ENCODE results near the gene BBS9. TPM values are rescaled to one million over a fixed set of nuclear protein-coding genes. Genes with fewer than 3 reads are reported as not detected.
A peak's percentile ranks its signal among the peaks of the same experiment; 100 is the strongest.

Gene BBS9
- total RNA-seq, 1 experiment from 2014 or later: 18.7 TPM

GRCh38 chr7:33127085-33127484, 2.3 kb upstream of the BBS9 start:
- DNase-seq (ENCODE audit: low spot score): no peak

DNA sequence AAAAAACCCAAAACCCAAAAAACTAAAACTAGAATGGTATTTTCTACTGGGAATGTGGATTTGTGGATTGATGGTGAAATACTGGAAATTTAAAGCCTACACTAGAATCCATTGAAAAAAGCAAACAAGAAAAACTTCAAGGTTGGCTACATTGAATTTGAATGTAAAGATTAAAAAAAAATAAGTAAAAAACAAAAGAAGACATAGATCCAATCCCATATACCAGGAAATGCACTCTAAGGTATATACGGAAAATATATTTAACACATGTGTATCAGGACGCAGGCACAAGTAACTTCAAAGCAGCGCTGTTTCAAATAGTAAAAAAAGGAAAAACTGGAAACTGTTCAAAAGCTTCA, 754 bp upstream of the BBS9 start:
- DNase-seq (ENCODE audit: low spot score): no peak

GRCh38 chr7:33129806-33130153, 416 bp downstream of the BBS9 start:
- DNase-seq (ENCODE audit: low spot score): no peak

DNA sequence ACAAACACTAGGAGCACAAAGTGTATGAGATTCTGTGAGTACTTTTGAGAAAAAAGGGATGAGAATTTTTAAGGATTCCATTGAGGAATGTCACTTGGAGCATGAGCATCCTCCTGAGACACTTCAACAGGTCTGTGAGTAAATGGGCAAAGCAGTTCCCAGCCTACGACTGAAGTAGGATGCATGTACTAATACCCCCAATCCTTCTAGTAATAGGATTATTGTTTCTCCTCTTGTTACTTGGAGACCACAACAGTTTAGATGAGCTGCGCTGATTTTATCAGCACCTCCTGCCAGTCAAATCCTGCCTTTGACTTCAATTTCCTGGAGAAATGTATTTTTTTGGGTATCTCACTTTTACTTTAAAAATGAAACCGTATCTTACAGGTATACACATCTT, 820 bp downstream of the BBS9 start:
- DNase-seq (ENCODE audit: low spot score): no peak

GRCh38 chr7:33137103-33137502, 7.7 kb downstream of the BBS9 start:
- DNase-seq (ENCODE audit: low spot score): no peak

DNA sequence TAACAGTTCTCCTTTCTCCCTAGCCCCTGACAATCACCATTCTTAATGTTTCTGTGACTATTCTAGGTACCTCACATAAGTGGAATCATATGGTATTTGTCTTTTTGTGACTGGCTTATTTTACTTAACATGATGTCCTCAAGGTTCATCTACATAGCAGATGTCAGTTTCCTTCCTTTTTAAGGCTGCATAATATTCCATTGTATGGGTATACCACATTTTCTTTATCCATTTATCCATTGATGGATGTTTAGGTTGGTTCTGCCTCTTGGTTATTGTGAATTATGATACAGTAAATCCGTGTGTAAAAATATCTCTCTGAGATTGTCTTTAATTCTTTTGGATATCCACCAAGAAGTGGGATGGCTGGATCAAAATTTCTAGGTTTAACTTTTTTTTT, 13.2 kb downstream of the BBS9 start:
- DNase-seq (ENCODE audit: low spot score): no peak

GRCh38 chr7:33143996-33144718, 14.8 kb downstream of the BBS9 start:
- DNase-seq (ENCODE audit: low spot score): peak; percentile 67

DNA sequence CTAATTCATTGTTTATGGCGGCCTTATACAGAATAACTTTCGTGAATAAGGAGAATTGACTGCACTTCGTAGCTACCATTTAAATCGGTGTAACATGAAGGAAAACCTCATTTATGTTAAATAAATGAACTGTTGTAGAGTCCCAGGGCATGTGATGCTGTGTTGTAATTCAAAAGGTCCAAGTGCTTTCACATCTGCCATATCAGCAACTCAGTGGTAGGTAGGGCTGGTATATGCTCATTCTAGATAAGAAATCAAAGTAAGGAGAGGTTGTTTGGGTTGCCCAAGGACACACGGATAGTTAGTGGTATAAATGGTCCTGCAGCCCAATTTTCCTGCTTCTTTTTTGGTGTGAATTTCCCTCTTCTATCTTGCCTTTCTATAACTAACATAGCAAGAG, 15.8 kb downstream of the BBS9 start:
- no peak for DNase-seq (ENCODE audit: low spot score)

GRCh38 chr7:33152087-33152486, 22.7 kb downstream of the BBS9 start:
- DNase-seq (ENCODE audit: low spot score): no peak

- no peak for DNase-seq (ENCODE audit: low spot score)
Observed at GRCh38 chr7:33155811-33156210, 26.4 kb downstream of the BBS9 start.

DNA sequence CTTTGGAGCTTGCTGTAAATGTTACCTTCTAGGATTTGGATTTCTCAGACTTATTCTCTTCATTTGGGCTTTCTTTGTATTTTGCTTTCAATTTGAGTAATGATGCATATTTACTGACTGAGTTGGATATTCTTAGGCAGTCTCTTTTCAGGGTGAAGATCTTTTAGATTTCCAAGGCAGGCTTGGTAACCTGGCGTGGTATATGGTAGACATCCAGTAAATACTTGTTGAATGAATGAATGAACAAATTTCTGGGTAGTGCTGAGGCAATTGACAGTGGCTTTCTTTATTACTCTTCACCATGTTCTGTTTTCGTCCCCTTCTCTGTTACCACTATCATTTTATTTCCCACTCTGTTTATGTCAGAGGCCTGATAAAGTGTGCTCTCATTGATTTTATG, 27.1 kb downstream of the BBS9 start:
- no peak for DNase-seq (ENCODE audit: low spot score)

DNA sequence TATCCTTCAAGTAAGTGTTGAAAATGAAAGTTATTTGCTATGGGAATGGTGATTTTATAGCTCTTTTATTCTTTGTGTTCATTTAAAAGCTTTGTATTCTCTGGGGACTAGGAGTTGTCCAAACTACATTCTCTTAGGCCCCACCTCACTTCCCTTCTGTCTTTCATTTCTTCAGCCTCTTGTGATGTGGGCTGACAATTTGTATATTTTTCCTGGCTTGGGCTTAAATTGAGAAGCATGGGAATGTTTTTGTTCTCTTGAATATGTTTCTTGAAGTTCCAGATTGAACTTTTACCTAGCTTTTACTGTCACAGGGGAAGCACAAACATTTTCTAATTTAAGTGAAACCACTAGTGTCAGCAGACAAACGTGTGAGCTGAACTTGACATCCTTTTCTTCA, 27.9 kb downstream of the BBS9 start:
- no peak for DNase-seq (ENCODE audit: low spot score)

GRCh38 chr7:33157781-33158180, 28.4 kb downstream of the BBS9 start:
- DNase-seq (ENCODE audit: low spot score): no peak

DNA sequence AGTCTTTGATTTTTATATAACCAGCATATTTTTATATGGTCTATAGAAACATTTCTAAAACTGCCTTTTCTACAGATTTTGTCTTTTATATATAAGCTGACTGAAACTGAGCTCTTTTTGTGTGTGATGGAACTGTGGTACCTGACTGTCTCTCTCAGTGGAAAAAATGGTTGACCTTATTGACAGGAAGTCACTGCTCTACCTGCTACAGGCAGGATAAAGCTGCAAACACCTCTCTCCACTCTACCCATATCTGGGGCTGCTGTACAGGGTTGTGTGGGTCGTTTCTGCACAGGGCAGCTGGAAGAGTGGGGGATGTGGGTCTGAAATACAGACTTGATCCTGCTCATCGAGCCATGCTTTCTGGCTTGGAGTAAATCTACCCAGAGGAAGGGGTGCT, 48.5 kb downstream of the BBS9 start:
- no peak for DNase-seq (ENCODE audit: low spot score)

DNA sequence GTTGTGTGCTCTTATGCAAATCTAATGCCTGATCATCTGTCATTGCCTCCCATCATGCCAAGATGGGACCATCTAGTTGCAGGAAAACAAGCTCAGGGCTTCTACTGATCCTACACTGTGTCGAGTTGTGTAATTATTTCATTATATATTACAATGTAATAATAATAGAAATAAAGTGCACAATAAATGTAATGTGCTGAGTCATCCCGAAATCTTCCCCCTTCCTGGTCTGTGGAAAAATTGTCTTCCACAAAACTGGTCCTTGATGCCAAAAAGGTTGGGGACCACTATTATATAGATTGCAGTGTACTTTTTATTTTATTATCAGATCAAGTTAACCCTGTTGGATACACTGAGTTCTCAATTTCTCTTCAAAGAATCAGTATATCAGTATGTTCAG, 50.2 kb downstream of the BBS9 start:
- DNase-seq (ENCODE audit: low spot score): no peak

DNA sequence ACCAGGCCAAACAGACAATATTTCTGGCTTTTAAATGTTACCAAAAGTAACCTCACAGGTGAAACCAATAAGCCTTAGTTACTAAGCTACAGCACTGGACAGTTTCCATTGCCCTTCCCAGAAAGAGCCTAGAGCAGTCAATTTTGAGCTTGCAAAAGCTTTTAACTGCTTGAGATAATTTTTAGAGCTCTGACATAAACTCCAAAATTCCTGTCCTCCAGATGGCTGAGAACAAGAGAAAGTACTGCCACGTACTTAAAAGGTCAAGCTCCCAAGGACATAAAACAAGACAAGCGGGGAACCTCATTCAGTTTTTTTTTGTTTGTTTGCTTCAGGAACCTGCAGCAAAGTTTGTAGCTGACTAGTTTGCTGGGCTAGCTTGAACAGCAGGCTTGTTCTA, 54.1 kb downstream of the BBS9 start:
- no peak for DNase-seq (ENCODE audit: low spot score)

DNA sequence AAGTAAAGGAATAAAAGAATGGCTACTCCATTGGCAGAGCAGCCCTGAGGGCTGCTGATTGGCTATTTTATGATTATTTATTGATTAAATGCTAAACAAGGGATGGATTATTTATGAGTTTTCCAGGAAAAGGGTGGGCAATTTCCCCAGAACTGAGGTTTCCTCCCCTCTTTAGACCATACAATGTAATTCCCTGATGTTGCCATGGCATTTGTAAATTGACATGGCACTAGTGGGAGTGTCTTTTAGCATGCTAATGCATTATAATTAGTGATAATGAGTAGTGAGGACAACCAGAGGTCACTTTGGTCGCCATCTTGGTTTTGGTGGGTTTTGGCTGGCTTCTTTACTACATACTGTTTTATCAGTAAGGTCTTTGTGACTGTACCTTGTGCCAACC, 55.5 kb downstream of the BBS9 start:
- no peak for DNase-seq (ENCODE audit: low spot score)

DNA sequence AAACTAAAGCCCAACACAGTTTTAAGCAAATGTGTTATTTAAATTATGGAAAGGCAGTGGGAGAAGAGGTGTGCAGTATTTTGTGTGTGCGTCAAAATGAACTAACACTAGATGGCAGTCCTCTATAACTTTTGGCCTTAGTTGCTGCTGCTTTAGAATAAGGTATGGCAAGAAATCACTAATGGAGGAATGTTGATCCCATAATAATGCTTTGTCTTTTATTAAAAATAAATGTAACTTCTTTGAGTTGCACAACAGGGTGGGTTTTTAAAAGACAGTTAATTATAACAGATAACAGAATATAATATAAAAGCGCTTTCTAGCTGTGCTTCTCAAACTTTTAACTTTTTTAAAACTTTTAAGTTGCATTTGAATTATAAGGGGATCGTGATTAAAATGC, 56.4 kb downstream of the BBS9 start:
- DNase-seq (ENCODE audit: low spot score): peak; percentile 78

- DNase-seq (ENCODE audit: low spot score): peak; percentile 88
Observed at GRCh38 chr7:33186192-33186591, 56.8 kb downstream of the BBS9 start.

GRCh38 chr7:33190688-33191304, 61.4 kb downstream of the BBS9 start:
- no peak for DNase-seq (ENCODE audit: low spot score)

DNA sequence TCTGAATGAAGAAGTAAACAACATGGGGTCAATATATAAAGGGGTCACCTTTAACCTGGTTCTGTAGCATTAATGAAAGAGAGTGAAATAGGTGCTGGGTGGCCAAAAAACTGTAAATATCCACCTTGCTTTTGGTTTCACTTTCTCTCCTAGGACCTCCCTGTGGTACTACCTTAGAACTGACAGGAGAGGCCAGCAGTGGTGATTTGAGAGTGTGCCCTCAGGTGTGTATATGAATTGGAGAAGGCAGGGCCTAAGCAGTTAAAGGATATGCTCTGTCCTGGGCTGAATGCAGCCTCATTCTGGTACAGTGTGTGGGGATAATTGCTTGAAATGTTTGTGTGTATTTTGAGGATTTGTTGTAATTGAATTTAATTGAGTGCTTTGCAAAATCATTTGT, 62.0 kb downstream of the BBS9 start:
- no peak for DNase-seq (ENCODE audit: low spot score)

DNA sequence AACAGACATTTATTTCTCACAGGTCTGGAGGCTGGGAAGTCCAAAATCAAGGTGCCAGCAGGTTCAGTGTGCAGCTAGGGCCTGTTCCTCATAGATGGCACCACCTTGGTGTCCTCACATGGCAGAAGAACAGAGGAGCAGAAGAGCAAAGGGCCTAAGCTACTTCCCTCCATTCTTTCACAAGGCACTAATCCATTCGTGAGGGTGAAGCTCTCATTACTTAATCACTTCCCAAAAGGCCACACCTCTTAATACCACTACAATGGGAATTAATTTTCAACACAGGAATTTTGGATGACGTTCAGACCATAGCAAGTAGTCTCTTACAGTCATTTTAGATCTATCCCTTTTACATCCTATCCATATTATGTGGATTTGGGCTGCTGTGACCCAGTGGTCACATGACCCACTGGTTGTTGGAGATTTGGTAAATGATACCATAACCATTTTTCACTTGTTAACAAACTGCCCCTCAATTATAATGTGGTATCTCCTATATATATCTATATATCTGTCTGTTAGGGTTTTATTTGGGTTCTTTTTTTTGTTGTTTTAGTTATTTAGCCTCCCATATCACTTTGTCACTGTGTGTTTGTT, 63.4 kb downstream of the BBS9 start:
- no peak for DNase-seq (ENCODE audit: low spot score)

DNA sequence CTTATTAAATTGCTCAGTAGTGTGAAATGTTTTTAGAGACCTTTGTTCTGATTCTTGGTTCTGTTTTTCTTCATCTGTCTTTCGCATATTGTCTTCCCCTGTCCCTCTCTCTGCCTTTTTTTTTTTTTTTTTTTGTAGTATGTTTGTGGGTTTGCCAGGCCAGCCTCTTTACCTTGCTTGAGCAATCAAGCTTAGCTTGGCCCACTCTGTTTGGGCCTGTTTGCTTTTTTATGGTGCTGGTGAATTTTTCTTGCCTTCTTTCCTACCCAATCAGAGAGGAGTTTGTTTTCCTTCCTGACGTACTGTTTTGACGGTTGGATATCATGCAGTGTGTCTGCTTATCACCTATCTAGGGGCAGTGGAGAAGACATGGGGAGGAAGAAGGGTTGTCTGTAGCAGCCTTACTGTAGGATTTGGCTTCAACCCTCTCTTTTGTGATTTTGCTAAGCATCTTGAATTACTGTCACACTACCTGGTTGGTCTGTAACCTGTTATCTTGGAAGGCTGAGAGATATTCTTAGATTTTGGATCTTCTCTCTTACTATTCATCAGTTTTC, 64.0 kb downstream of the BBS9 start:
- DNase-seq (ENCODE audit: low spot score): no peak
